Measurements from ENCODE around the gene ZNF665. TPM values are rescaled to one million over a fixed set of nuclear protein-coding genes. Genes with fewer than 3 reads are reported as not detected.
"Not testable (repeated sequence)": the region's sequence is repeated elsewhere in the genome, so short reads cannot be mapped to it uniquely, and the experiment has no call there.

ZNF665 gene
- total RNA-seq, 1 experiment from 2014 or later, result 2.6 TPM

DNA sequence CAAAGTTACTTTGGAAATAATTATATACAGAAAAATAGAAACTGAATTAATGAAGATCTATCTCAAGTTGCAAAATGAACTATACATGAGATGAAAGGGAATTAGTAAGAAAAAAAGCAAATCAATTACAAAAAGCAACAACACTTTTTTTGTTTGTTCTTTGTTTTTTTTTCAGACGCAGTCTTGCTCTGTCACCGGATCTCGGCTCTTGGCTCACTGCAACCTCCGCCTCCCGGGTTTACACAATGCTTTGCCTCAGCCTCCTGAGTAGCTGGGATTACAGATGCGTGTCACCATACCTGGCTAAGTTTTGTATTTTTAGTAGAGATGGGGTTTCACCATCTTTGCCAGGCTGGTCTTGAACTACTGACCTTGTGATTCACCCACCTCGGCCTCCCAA, 62.7 kb downstream of the ZNF665 start:
- Histone ChIP-seq H3K4me3 (no peak overlapping the region), H3K4me1 (no peaks in the 10 kb centered on the region), H3K27ac (no peak overlapping the region), H3K27me3 (no peaks in the 10 kb centered on the region), H3K36me3 (no peaks in the 10 kb centered on the region), H3K9me3 (replicated peaks) (no peaks in the 10 kb centered on the region)
- no peak for DNase-seq

- not testable (repeated sequence) for H3K9me3 ChIP-seq (replicated peaks); H3K4me3 ChIP-seq; H3K27ac ChIP-seq; DNase-seq; H3K27me3 ChIP-seq; H3K4me1 ChIP-seq; H3K36me3 ChIP-seq
These were observed 66.2 kb downstream of the ZNF665 start for GRCh38 chr19:53126733-53127526.

DNA sequence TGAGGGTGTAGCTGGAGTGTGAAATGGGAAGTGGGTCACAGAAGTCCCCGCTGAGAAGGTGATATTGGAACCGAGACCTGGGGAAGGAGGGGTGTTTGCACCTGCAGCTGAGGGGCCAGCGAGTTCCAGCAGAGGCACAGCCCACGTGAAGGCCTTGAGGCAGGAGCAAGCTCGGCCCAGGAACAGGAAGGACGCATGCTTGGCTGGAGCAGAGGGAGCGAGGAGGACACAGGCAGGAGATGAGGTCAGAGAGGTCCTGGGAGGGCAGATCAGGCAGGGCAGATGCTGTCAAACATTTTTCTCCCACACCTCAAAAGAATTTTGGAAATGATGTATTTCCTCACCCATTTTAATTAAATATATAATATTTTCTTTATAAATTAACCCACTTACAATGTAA, 69.8 kb downstream of the ZNF665 start:
- Histone ChIP-seq H3K27me3 (no peaks in the 10 kb centered on the region), H3K4me3 (no peak overlapping the region), H3K36me3 (peaks cover 2% of the 10 kb centered on the region; the same call in 1 of the 2 replicates), H3K4me1 (no peaks in the 10 kb centered on the region), H3K9me3 (replicated peaks) (no peaks in the 10 kb centered on the region), H3K27ac (no peak overlapping the region)
- no peak for DNase-seq

Other genes starting within 250 kb of the ZNF665 start
- 10.4 and 12.3 TPM in 2 replicates for gene ZNF816, start 230.5 kb downstream of the ZNF665 start, total RNA-seq (2014; rRNA removed; shearing (Covaris generic))
- not detected in 2 replicates for gene ERVV-1, start 179.4 kb downstream of the ZNF665 start, total RNA-seq (2014; rRNA removed; shearing (Covaris generic))
- not detected in 2 replicates for gene ERVV-2, start 148.6 kb downstream of the ZNF665 start, total RNA-seq (2014; rRNA removed; shearing (Covaris generic))
- gene ZNF160, start 89.9 kb downstream of the ZNF665 start, total RNA-seq (2014; rRNA removed; shearing (Covaris generic)), result 23.0 and 26.9 TPM in 2 replicates
- 9.0 and 10.6 TPM in 2 replicates for gene ZNF415, start 60.4 kb downstream of the ZNF665 start, total RNA-seq (2014; rRNA removed; shearing (Covaris generic))
- gene ZNF347, start 34.3 kb downstream of the ZNF665 start, total RNA-seq (2014; rRNA removed; shearing (Covaris generic)), result 15.5 and 17.5 TPM in 2 replicates
- gene ZNF677, start 61.5 kb upstream of the ZNF665 start, total RNA-seq (2014; rRNA removed; shearing (Covaris generic)), result 12.1 and 13.1 TPM in 2 replicates
- not detected in 2 replicates for gene VN1R2, start 64.9 kb upstream of the ZNF665 start, total RNA-seq (2014; rRNA removed; shearing (Covaris generic))
- gene VN1R4, start 74.4 kb upstream of the ZNF665 start, total RNA-seq (2014; rRNA removed; shearing (Covaris generic)), result not detected in 2 replicates
- gene ZNF845, start 140.4 kb upstream of the ZNF665 start, total RNA-seq (2014; rRNA removed; shearing (Covaris generic)), result 13.6 TPM in 2 replicates
- gene ZNF525, start 172.3 kb upstream of the ZNF665 start, total RNA-seq (2014; rRNA removed; shearing (Covaris generic)), result 12.2 and 14.7 TPM in 2 replicates
- 14.3 and 15.4 TPM in 2 replicates for gene ZNF765, start 201.8 kb upstream of the ZNF665 start, total RNA-seq (2014; rRNA removed; shearing (Covaris generic))
- 15.7 and 15.8 TPM in 2 replicates for gene ZNF761, start 238.6 kb upstream of the ZNF665 start, total RNA-seq (2014; rRNA removed; shearing (Covaris generic))